ENCODE results near the gene SCAMP4.
A peak's percentile ranks its signal among the peaks of the same experiment; 100 is the strongest.

The SCAMP4 gene

GRCh38 chr19:1862068-1862423 is 43.2 kb upstream of the SCAMP4 start:
- no peak for DNase-seq (ENCODE audit: extremely low read depth, insufficient read length)
- no peaks in the 10 kb centered on the region for H3K36me3 ChIP-seq (ENCODE audit: control insufficient read depth, insufficient read depth, low read length)
- H3K4me3 ChIP-seq (replicated peaks; ENCODE audit: low read depth, low read length) = peak overlapping the region; percentile 70
- no peaks in the 10 kb centered on the region for H3K27me3 ChIP-seq (replicated peaks; ENCODE audit: control insufficient read depth, insufficient read depth, low read length)
- TF ChIP-seq CTCF (IDR thresholded peaks at IDR 0.05; ENCODE audit: insufficient read depth, low read length, poor library complexity, severe bottlenecking) = no peak

DNA sequence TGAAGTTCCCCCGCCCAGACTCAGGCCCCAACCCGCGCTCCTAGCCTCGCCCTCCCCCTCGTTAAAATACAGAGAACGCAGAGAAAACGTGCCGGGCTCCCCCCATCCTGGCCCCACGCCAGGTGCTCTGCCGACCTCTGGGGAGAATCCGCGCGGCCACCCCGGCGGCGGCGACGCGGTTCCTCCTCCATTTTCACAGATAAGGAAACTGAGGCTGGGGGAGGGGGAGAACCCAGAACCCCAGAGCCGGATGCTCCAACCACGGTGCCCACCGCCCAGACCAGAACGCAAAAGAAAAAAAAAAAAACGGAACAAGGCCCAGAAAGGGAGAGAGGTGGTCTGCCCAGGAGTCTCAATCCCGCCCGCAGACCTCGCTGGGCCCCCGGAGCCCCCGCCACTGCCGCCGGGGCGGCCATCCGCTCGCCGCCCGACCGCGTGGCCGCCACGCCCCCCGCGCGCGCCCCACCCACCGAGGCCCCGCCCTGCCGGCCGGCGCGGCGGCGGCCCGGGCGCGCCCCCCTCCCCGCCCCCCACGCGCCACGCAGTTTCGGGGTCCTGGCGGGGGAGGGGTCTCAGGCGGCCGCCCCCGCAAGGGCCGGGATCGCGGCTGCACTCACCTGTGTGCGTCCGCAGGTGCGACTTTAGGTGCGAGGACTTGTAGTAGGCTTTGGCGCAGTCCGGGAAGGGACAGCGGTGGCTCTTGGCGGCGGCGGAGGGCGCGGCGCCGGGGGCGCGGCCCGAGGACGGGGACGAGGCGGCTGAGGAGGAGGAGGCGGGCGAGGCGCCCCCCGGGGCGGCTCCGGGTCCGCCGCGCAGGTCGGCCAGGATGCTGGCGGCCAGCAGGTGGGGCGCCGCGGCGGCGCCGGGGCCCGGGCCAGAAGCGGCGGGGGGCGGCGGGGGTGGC is 42.5 kb upstream of the SCAMP4 start:
- H3K27me3 ChIP-seq (replicated peaks; ENCODE audit: control insufficient read depth, insufficient read depth, low read length) = no peaks in the 10 kb centered on the region
- peak; percentile 77 for DNase-seq (ENCODE audit: extremely low read depth, insufficient read length)
- no peak for TF ChIP-seq CTCF (IDR thresholded peaks at IDR 0.05; ENCODE audit: insufficient read depth, low read length, poor library complexity, severe bottlenecking)

DNA sequence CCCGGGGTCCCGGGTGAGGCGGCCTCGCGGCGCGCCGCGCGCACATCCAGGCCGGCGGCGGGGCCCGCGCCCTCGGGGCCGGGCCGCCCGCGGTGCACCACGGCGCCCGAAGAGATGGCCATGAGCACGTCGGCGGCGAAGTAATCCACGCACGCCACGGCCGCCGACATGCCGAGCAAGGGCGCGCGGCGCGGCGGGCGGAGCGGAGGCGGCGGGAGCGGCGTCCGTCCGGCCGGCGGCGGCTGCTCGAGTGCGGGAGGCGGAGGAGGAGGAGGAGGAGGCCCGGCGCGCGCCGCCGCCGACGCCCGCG is 41.9 kb upstream of the SCAMP4 start, which contains the start of gene KLF16:
Gene KLF16, minus strand, starts transcription at position 252 of the 310 bp plus-strand sequence. Its CDS starts 82 bp downstream, at position 170.
- no peak for DNase-seq (ENCODE audit: extremely low read depth, insufficient read length)
- no peaks in the 10 kb centered on the region for H3K27me3 ChIP-seq (replicated peaks; ENCODE audit: control insufficient read depth, insufficient read depth, low read length)
- H3K36me3 ChIP-seq (ENCODE audit: control insufficient read depth, insufficient read depth, low read length) = no peaks in the 10 kb centered on the region
- TF ChIP-seq CTCF (IDR thresholded peaks at IDR 0.05; ENCODE audit: insufficient read depth, low read length, poor library complexity, severe bottlenecking) = no peak
- H3K4me3 ChIP-seq (replicated peaks; ENCODE audit: low read depth, low read length) = peak within 1 kb of the TSS; percentile 70

More for the DNA sequence above, 42.5 kb upstream of the SCAMP4 start:
- peak overlapping the region; percentile 70 for H3K4me3 ChIP-seq (replicated peaks; ENCODE audit: low read depth, low read length)
- no peaks in the 10 kb centered on the region for H3K36me3 ChIP-seq (ENCODE audit: control insufficient read depth, insufficient read depth, low read length)

- peak; percentile 94 for DNase-seq (ENCODE audit: extremely low read depth, insufficient read length)
- Histone ChIP-seq H3K27me3 (replicated peaks; ENCODE audit: control insufficient read depth, insufficient read depth, low read length) (no peaks in the 10 kb centered on the region), H3K36me3 (ENCODE audit: control insufficient read depth, insufficient read depth, low read length) (no peaks in the 10 kb centered on the region), H3K4me3 (replicated peaks; ENCODE audit: low read depth, low read length) (peak overlapping the region; percentile 66)
- no peak for TF ChIP-seq CTCF (IDR thresholded peaks at IDR 0.05; ENCODE audit: insufficient read depth, low read length, poor library complexity, severe bottlenecking)
Measured at GRCh38 chr19:1863638-1864479, 41.3 kb upstream of the SCAMP4 start.

- peak overlapping the region; percentile 66 for H3K4me3 ChIP-seq (replicated peaks; ENCODE audit: low read depth, low read length)
- DNase-seq (ENCODE audit: extremely low read depth, insufficient read length) = peak; percentile 87
- no peaks in the 10 kb centered on the region for H3K27me3 ChIP-seq (replicated peaks; ENCODE audit: control insufficient read depth, insufficient read depth, low read length)
- peak; percentile 75 for TF ChIP-seq CTCF (IDR thresholded peaks at IDR 0.05; ENCODE audit: insufficient read depth, low read length, poor library complexity, severe bottlenecking)
- no peaks in the 10 kb centered on the region for H3K36me3 ChIP-seq (ENCODE audit: control insufficient read depth, insufficient read depth, low read length)
Measured at GRCh38 chr19:1864480-1865171, 40.6 kb upstream of the SCAMP4 start.

Measured in GM06990 (cell line).